Adipose tissue (tissue), 3 donors: ENCODE measurements around the gene YJU2. TPM values are rescaled to one million over a fixed set of nuclear protein-coding genes. Genes with fewer than 3 reads are reported as not detected.

Experiments used
- H3K27ac ChIP-seq: one replicate; pipeline ENCODE4 v1.5.1; 2013; ENCODE audit warnings: low read depth, low read length
- whole genome bisulfite sequencing, 3 donors: extraction: QIAGEN DNeasy Blood & Tissue Kit; methylation state at CpG; one replicate each; pipeline ENCODE4 v1.1.7; 2013; 5-methylcytosine and 5-hydroxymethylcytosine counted together
- polyA plus RNA-seq, 3 donors: library from polyadenylated mRNA; stranded (reverse); fragments of 200-250 nt; gene quantifications; one replicate each; pipeline ENCODE4 v1.2.3, GENCODE V29; 2013
- donor health status: healthy with polysubstance abuse.
- donor health status: Bipolar disorder and iron deficiency.
- donor health status: healthy.

YJU2 gene
- polyA plus RNA-seq, 3 donors, result 20.9 to 27.1 (median 21.6) TPM

DNA sequence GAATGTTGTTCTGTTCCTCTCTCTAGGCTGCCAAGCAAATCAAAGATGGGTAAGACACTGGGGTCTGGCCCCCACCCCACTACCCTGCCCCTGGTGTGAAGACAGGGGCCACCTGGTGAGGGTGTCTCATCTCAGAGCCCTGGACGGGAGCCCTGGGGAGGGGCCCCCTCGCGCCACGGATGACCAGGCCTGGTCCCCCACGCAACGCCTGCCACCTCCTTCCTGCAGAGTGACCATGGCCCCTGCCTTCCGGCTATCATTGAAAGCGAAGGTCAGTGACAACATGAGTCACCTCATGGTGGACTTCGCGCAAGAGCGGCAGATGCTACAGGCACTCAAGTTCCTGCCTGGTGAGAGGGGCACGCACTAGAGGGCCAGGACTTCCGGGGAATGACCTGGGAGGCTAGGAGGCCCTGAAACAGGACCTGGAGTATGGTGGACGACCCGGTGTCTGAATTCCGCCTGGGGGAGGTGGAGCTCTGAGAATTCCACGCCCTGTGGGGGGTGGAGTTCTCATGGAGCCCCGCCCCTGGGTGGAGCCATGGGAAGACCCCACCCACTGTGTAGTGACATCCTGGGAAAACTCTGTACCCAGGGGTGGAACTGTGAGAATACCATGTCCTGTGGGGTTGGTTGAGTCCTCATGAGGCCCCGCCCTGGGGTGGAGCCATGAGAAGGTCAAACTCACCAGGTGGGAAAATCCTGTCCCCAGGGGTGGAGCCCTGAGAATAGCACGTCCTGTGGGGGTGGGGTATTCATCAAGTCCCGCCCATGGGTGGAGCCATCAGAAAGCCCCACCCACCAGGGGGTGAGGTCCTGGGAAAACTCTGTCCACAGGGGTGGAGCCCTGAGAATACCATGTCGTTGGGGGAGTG is 63.6 kb downstream of the YJU2 start:
- no peak overlapping the region for H3K27ac ChIP-seq
- 82 to 90% (median 88%) methylated on average over 22 of the region's 22 CpGs for WGBS, 3 donors

DNA sequence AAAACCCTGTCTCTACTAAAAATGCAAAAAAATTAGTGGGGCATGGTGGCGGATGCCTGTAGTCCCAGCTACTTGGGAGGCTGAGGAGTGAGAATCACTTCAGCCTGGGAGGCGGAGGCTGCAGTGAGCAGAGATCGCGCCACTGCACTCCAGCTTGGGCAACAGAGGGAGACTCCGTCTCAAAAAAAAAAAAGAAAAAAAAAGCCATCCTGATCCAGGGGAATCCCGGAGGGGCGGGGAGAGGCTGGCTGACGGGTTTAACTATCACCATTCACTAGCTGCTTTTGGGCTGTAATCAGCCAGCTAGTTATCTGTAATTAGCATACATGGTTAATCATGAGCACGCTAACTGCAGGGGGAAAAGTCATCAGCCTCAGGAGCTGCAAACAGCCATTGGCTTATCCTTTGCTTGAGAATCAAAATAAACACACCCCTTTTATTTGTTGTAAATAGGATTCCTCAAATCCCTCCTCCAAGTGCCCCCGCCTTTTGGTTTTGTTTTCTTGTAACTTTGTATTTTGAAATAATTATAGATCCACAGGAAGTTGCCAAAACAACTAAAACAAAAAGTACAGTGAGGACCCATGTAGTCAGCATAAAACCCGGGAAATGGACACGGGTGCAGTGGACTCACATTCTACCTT is 67.1 kb downstream of the YJU2 start:
- H3K27ac ChIP-seq, result no peak overlapping the region
- 32 to 51% (median 39%) methylated on average over 12 of the region's 12 CpGs for WGBS, 3 donors

DNA sequence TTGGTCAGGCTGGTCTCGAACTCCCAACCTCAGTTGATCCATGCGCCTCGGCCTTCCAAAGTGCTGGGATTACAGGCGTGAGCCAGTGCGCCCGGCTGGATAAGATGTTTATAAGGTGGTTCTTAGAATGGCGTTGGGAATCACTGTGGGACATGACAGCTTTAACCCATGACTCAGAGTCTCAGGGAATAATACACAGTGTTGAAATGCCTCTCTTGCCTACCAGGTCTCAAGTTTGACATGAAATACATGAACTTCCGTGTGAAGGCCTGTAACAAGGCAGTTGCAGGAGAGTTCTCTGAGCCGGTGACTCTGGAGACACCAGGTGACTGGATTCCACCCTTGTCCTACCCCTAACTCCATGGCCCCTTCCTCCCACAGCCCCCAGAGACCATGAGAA is 70.1 kb downstream of the YJU2 start:
- WGBS, 3 donors, result 88 to 90% (median 89%) methylated on average over 9 of the region's 9 CpGs

DNA sequence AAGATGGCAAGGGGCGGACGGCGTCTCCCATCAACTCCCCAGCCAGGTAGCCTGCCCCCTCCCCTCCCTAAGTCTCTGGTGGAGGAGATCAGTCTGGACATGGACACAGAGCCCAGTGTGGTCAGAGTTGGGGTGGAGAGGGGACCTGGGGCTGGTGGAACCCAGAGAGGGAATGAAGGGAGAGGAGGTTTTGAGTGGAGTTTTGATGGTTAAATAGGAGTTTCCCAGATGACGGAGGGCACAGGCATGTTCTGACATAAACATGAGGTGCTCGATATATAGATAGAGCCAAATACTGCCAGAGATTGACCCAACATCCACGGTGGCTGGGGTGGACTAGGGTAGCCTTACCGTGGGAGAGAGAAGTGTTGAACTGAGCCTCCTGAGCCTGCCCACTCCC is 71.6 kb downstream of the YJU2 start:
- no peak overlapping the region for H3K27ac ChIP-seq
- 90 to 94% (median 93%) methylated on average over 7 of the region's 7 CpGs for WGBS, 3 donors

More for the DNA sequence above, 70.1 kb downstream of the YJU2 start:
- H3K27ac ChIP-seq, result no peak overlapping the region

Other genes with a start within 250 kb of the YJU2 start
- 10 to 100 TPM in 2 of 3 donors, 1 to 10 TPM in 1; 9.0 to 13.3 (median 10.9) TPM for gene PIAS4, start 239.3 kb upstream of the YJU2 start, polyA plus RNA-seq
- 10 to 100 TPM in 2 of 3 donors, 1 to 10 TPM in 1; 7.4 to 21.9 (median 10.8) TPM for gene ZBTB7A, start 180.2 kb upstream of the YJU2 start, polyA plus RNA-seq
- 100 to 1,000 TPM in 2 of 3 donors, 10 to 100 TPM in 1; 79.8 to 125 (median 104) TPM for gene MAP2K2, start 123.0 kb upstream of the YJU2 start, polyA plus RNA-seq
- under 1 TPM in 2 of 3 donors, not detected in 1; 0.12 to 0.18 TPM for gene CREB3L3, start 93.4 kb upstream of the YJU2 start, polyA plus RNA-seq
- 10 to 100 TPM; 13.6 to 18.3 (median 18.2) TPM for gene SIRT6, start 64.5 kb upstream of the YJU2 start, polyA plus RNA-seq
- 1 to 10 TPM; 1.5 to 2.2 (median 1.6) TPM for gene ANKRD24, start 64.4 kb upstream of the YJU2 start, polyA plus RNA-seq
- gene EBI3, start 17.6 kb upstream of the YJU2 start, polyA plus RNA-seq, result 1 to 10 TPM; 1.4 to 3.5 (median 3.0) TPM
- gene SHD, start 32.2 kb downstream of the YJU2 start, polyA plus RNA-seq, result under 1 TPM in 1 of 3 donors, not detected in 2; 0.12 TPM
- gene TMIGD2, start 55.3 kb downstream of the YJU2 start, polyA plus RNA-seq, result 1 to 10 TPM in 1 of 3 donors, under 1 TPM in 2; 0.22 to 4.0 (median 0.59) TPM
- gene FSD1, start 57.5 kb downstream of the YJU2 start, polyA plus RNA-seq, result under 1 TPM in 2 of 3 donors, not detected in 1; 0.12 TPM
- 10 to 100 TPM in 2 of 3 donors, 1 to 10 TPM in 1; 6.4 to 15.5 (median 10.1) TPM for gene STAP2, start 91.7 kb downstream of the YJU2 start, polyA plus RNA-seq
- 10 to 100 TPM; 12.0 to 21.6 (median 17.2) TPM for gene MPND, start 96.5 kb downstream of the YJU2 start, polyA plus RNA-seq
- gene SH3GL1, start 153.5 kb downstream of the YJU2 start, polyA plus RNA-seq, result 10 to 100 TPM; 33.2 to 87.8 (median 74.0) TPM
- gene CHAF1A, start 155.6 kb downstream of the YJU2 start, polyA plus RNA-seq, result 1 to 10 TPM; 3.0 to 7.9 (median 7.4) TPM
- gene UBXN6, start 210.7 kb downstream of the YJU2 start, polyA plus RNA-seq, result 100 to 1,000 TPM in 2 of 3 donors, 10 to 100 TPM in 1; 81.6 to 161 (median 146) TPM
- gene HDGFL2, start 225.2 kb downstream of the YJU2 start, polyA plus RNA-seq, result 10 to 100 TPM; 20.5 to 60.3 (median 24.6) TPM